GM12865 (cell line): ENCODE results near the gene SPACDR.
"Not testable (repeated sequence)": the region's sequence is repeated elsewhere in the genome, so short reads cannot be mapped to it uniquely, and the experiment has no call there.

Experiments
- DNase-seq: peaks from one replicate; pipeline ENCODE4 v3.0.0; 2010; ENCODE audit warnings: low read depth
- H3K4me3 ChIP-seq: 2 replicates; pipeline ENCODE4 v1.5.1; 2011; ENCODE audit warnings: mild to moderate bottlenecking, low read depth, low read length, control low read depth
- TF ChIP-seq, protein P1 (sequence below): IDR thresholded peaks from 2 replicates; pipeline ENCODE4 v1.5.1; 2011; ENCODE audit warnings: low read length, control low read depth, low read depth, inconsistent platforms; ENCODE audit not compliant: insufficient read depth; ENCODE audit errors: missing control alignments

Gene SPACDR

DNA sequence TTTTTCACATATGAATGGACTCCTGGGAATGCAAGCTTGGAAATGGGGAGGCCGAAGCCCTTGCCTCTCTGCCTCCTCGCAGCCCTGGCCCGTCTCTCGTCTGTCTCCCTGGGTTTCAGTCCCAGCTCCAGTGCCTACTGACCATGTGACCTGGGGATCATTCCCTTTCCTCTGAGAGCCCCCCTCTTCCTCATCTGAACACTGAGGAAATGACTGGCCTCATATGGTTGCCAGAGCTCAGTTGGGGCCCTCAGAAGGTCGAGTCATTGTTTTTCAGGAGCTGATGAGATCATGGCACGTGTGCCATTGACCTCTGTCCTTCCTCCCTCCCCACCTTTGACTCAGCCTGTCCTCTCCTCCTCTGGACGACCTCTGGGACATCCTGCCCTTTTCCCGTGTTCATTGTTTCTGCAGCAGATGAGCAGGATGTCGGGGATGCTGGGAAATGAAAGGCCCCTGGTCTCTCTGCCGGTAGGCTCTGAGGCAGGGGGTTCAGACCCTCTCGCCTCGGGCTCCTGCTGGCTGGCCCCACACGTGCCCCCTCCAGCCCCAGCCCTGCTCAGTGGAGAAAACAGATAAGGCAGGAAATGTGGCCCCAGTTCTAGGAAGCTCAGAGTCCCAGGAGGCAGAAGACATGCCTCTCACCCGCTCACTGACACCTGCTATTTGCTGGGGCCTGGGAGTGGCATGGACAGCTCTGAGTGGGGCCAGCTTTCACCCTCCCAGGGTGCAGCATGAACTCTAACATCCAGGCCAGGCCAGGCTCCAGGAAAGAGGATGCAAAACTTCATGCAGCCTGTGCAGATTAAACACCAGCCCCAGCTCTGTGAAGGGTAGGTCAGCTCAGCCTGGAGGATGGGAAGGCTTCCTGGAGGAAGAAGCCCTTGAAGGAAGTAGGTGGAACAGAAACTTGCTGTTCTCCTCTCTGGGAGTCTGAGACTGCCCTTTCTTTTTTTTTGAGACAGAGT lies 19.5 kb downstream of the SPACDR start:
- H3K4me3 ChIP-seq = no peak overlapping the region
- TF ChIP-seq, protein P1, sequence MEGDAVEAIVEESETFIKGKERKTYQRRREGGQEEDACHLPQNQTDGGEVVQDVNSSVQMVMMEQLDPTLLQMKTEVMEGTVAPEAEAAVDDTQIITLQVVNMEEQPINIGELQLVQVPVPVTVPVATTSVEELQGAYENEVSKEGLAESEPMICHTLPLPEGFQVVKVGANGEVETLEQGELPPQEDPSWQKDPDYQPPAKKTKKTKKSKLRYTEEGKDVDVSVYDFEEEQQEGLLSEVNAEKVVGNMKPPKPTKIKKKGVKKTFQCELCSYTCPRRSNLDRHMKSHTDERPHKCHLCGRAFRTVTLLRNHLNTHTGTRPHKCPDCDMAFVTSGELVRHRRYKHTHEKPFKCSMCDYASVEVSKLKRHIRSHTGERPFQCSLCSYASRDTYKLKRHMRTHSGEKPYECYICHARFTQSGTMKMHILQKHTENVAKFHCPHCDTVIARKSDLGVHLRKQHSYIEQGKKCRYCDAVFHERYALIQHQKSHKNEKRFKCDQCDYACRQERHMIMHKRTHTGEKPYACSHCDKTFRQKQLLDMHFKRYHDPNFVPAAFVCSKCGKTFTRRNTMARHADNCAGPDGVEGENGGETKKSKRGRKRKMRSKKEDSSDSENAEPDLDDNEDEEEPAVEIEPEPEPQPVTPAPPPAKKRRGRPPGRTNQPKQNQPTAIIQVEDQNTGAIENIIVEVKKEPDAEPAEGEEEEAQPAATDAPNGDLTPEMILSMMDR = no peak
- peak; percentile 36 for DNase-seq

- no peak overlapping the region for H3K4me3 ChIP-seq
- no peak for DNase-seq
- TF ChIP-seq, protein P1 = no peak
Measured at GRCh38 chr7:100443096-100443840, 20.8 kb downstream of the SPACDR start.

DNA sequence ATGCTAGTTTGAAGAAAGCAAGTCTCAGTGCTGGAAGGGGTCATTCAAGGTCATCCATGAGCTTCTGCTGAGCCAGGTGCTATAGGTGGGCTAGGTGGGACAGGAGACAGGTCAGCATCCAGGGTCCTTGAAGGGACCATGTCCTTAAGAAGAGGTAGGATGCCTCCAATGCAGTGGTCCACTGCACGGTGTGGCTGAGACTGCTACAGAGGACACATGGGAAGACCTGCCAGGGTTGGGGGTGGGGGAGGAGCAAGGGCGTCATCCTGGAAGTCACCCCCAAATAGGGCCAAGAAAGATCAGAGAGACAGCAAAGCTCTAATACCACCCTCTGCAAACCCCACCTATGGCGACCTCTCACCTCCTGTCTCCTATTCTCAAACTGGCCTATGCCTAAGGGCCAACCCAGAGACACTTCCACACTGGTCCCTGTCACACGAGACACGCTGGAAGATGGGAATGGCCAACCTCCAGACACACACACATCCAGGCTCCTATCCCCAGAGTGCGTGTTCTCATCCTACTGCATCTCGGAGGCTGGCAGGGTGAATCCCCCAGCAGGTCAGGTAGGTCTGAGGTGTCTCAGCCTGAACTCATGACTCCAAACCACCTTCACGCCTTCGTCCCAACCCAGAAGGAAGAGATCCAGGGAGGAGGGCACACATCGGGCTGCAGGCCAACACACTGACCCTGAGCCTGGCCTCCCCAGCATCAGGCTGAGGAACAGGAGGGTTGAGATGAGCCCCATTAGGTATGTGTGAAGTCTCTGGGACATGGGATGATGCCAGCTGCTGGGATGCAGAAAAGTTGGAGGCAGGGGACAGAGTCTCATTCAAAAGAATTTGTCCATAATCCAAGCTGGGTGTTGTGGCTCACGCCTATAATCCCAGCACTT lies 22.2 kb downstream of the SPACDR start:
- no peak overlapping the region for H3K4me3 ChIP-seq
- TF ChIP-seq, protein P1 = no peak
- no peak for DNase-seq

- not testable (repeated sequence) for DNase-seq, H3K4me3 ChIP-seq
Measured at GRCh38 chr7:100439244-100439643, 24.8 kb downstream of the SPACDR start.

DNA sequence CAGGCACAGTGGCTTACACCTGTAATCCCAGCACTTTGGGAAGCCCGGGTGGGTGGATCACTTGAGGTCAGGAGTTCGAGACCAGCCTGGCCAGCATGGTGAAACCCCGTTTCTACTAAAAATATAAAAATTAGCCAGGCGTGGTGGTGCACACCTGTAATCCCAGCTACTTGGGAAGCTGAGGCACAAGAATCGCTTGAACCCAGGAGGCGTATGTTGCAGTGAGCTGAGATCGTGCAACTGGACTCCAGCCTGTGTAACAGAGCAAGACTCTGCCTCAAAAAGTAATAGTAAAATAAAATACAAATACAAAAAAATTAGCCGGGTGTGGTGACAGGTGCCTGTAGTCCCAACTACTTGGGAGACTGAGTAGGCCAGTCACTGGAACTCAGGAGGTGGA lies 25.3 kb downstream of the SPACDR start:
- not testable (repeated sequence) for H3K4me3 ChIP-seq, DNase-seq

DNA sequence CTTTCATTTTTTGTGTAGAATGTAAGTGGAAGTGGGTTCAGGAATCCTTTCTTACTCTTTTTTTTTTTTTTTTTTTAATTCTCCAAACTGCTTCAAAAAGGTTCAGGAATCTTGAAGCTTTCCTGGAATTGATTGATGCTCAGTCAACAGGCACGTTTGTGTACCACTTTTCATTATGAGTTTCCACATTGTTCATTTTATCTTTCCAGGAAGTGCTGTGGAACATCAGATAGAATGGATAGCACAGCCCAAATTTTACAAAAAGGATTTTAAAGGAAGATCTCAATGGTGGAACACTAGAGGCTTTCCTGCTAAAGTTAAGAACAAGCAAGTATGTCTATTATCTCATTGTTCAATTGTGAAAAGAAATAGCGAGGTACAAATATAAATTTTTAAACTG lies 25.9 kb downstream of the SPACDR start:
- no peak overlapping the region for H3K4me3 ChIP-seq
- DNase-seq = no peak
- TF ChIP-seq, protein P1 = no peak

GRCh38 chr7:100437150-100438100 lies 26.6 kb downstream of the SPACDR start:
- H3K4me3 ChIP-seq = peak overlapping the region; percentile 83

More at GRCh38 chr7:100437150-100438100, 26.6 kb downstream of the SPACDR start:
- DNase-seq = no peak
- TF ChIP-seq, protein P1 = no peak
